GM19455 (cell line): ENCODE data around the gene PLEKHB1.
"Not testable (repeated sequence)": the region's sequence is repeated elsewhere in the genome, so short reads cannot be mapped to it uniquely, and the experiment has no call there.

Source experiments
- ATAC-seq: cut with Tn5 transposase; IDR thresholded peaks from one replicate; pipeline ENCODE4 v1.9.1; 2021; ENCODE audit not compliant: unreplicated experiment

PLEKHB1 gene

GRCh38 chr11:73671701-73672100, 25.3 kb downstream of the PLEKHB1 start:
- no peak for ATAC-seq

GRCh38 chr11:73676552-73676951, 30.2 kb downstream of the PLEKHB1 start:
- ATAC-seq, result not testable (repeated sequence)

GRCh38 chr11:73680687-73681086, 34.3 kb downstream of the PLEKHB1 start:
- ATAC-seq, result no peak

GRCh38 chr11:73693899-73694525, 47.6 kb downstream of the PLEKHB1 start:
- no peak for ATAC-seq

- ATAC-seq, result no peak
Observed at GRCh38 chr11:73705053-73705452, 58.7 kb downstream of the PLEKHB1 start.

GRCh38 chr11:73710964-73711363, 64.6 kb downstream of the PLEKHB1 start:
- ATAC-seq, result no peak
